A673 (cell line): ENCODE data around the gene ADAMTS2.

ENCODE experiments used
- EZH2 ChIP-seq: fragments of 200-600 bp; sonication (generic); IDR thresholded peaks from 2 replicates; pipeline ENCODE4 v1.6.1; 2017; ENCODE audit warnings: borderline replicate concordance, low read depth, mild to moderate bottlenecking, mixed read lengths, antibody characterized with exemption, low read length; ENCODE audit not compliant: poor library complexity, severe bottlenecking
- TF ChIP-seq, protein P1 (sequence below): fragments of 300-800, 200-600 bp; sonication (generic); conservative IDR thresholded peaks from 2 replicates; pipeline ENCODE4 v1.5.1; 2017; ENCODE audit warnings: low read depth, mild to moderate bottlenecking, antibody characterized with exemption, low read length, moderate library complexity, mixed read lengths

DNA sequence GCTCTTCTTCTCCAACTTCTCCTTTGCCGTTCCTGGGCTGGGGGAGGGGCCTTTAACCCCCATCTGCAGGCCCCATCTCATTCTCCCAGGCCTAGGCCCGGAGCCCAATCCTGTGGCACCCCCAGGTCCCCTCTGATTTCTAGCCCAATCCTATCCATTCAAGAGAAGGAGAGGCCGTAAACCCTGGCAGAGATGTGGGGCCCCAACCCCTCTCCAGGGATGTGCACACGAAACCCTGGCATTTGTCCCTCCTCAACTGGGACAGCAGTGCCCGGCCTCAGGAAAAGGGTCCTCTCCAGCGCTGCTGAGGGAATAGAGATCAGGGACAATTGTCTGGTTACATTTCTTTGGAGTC, 24.2 kb upstream of the ADAMTS2 start:
- TF ChIP-seq, protein P1, sequence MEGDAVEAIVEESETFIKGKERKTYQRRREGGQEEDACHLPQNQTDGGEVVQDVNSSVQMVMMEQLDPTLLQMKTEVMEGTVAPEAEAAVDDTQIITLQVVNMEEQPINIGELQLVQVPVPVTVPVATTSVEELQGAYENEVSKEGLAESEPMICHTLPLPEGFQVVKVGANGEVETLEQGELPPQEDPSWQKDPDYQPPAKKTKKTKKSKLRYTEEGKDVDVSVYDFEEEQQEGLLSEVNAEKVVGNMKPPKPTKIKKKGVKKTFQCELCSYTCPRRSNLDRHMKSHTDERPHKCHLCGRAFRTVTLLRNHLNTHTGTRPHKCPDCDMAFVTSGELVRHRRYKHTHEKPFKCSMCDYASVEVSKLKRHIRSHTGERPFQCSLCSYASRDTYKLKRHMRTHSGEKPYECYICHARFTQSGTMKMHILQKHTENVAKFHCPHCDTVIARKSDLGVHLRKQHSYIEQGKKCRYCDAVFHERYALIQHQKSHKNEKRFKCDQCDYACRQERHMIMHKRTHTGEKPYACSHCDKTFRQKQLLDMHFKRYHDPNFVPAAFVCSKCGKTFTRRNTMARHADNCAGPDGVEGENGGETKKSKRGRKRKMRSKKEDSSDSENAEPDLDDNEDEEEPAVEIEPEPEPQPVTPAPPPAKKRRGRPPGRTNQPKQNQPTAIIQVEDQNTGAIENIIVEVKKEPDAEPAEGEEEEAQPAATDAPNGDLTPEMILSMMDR, result no peak
- TF ChIP-seq EZH2, result no peak
